Left ventricle myocardium inferior (tissue), 1 donor: ENCODE data around the gene IL37. TPM values are rescaled to one million over a fixed set of nuclear protein-coding genes. Genes with fewer than 3 reads are reported as not detected.

ENCODE experiments used
- DNase-seq: peaks from one replicate; pipeline ENCODE4 v3.0.0-alpha.2; 2020
- H3K27ac ChIP-seq: fragments of 200-600 bp; replicated peaks from 2 replicates; pipeline ENCODE4 v1.8.0; 2021
- H3K27me3 ChIP-seq: fragments of 200-600 bp; 2 replicates; pipeline ENCODE4 v1.8.0; 2021; ENCODE audit warnings: low read depth
- H3K36me3 ChIP-seq: fragments of 200-600 bp; 2 replicates; pipeline ENCODE4 v1.8.0; 2021
- H3K4me1 ChIP-seq: fragments of 200-600 bp; 2 replicates; pipeline ENCODE4 v1.8.0; 2021
- H3K4me3 ChIP-seq: fragments of 200-600 bp; 2 replicates; pipeline ENCODE4 v1.8.0; 2021; ENCODE audit warnings: mild to moderate bottlenecking, moderate library complexity
- H3K9me3 ChIP-seq: fragments of 200-600 bp; replicated peaks from 2 replicates; pipeline ENCODE4 v1.8.0; 2021
- CTCF ChIP-seq: fragments of 200-600 bp; IDR thresholded peaks from 2 replicates; pipeline ENCODE4 v1.8.0; 2021; ENCODE audit warnings: antibody characterized with exemption, mild to moderate bottlenecking, borderline replicate concordance
- intact Hi-C: fragments of 100-400 bp; cut with micrococcal nuclease; formaldehyde crosslinking; loops from one replicate; pipeline ENCODE4 v1.11.0; 2022
- long read RNA-seq: library from polyadenylated mRNA; unstranded; transcript quantifications from one replicate; pipeline ENCODE4 v2.0.0, GENCODE V29; 2021
- total RNA-seq: library from RNA; stranded (reverse); fragmentation: NEBNext Ultra II Directional; extraction: Animal tissue kit (Norgen Biotek cat#: 25700); gene quantifications from one replicate; pipeline ENCODE4 v1.2.1, GENCODE V29; 2021
- donor health status: DM: no; HTN: yes; CAD: no; lungs with severe emphysema.

The IL37 gene
- not detected for total RNA-seq
- long read RNA-seq, result 0 reads

- Histone ChIP-seq H3K36me3 (no peaks in the 10 kb centered on the region), H3K4me1 (no peaks in the 10 kb centered on the region), H3K27me3 (peaks cover 54% of the 10 kb centered on the region), H3K4me3 (no peak within 1 kb of the TSS), H3K27ac (no peak within 1 kb of the TSS), H3K9me3 (no peaks in the 10 kb centered on the region)
- intact Hi-C loops, result no loop called here
- DNase-seq, result no peak
- no peak for TF ChIP-seq CTCF
These were observed at the start of gene IL37 for GRCh38 chr2:112910865-112911264. TSS of gene IL37 (plus strand) at chr2:112911165. CDS start at chr2:112913013, 1,848 bp downstream.

GRCh38 chr2:112864072-112864471, 46.9 kb upstream of the IL37 start:
- no peak for DNase-seq
- no peak for TF ChIP-seq CTCF
- Histone ChIP-seq H3K27me3 (peaks cover 6% of the 10 kb centered on the region), H3K36me3 (no peaks in the 10 kb centered on the region), H3K9me3 (peaks cover 35% of the 10 kb centered on the region), H3K4me3 (no peak overlapping the region), H3K27ac (no peak overlapping the region), H3K4me1 (peaks cover 4% of the 10 kb centered on the region)
- intact Hi-C loops, result no loop called here

- TF ChIP-seq CTCF, result no peak
- Histone ChIP-seq H3K36me3 (no peaks in the 10 kb centered on the region), H3K9me3 (peaks cover 13% of the 10 kb centered on the region), H3K27me3 (peaks cover 10% of the 10 kb centered on the region), H3K4me1 (peaks cover 16% of the 10 kb centered on the region), H3K4me3 (no peak overlapping the region), H3K27ac (no peak overlapping the region)
- intact Hi-C loops, result no loop called here
- DNase-seq, result no peak
These were observed 44.7 kb upstream of the IL37 start for GRCh38 chr2:112866128-112866835.

- no peak overlapping the region for H3K27ac ChIP-seq
- TF ChIP-seq CTCF, result no peak
- no peak overlapping the region for H3K4me3 ChIP-seq
- DNase-seq, result no peak
- no peaks in the 10 kb centered on the region for H3K36me3 ChIP-seq
- H3K4me1 ChIP-seq, result peaks cover 16% of the 10 kb centered on the region
- H3K27me3 ChIP-seq, result peaks cover 12% of the 10 kb centered on the region
- intact Hi-C loops, result no loop called here
- H3K9me3 ChIP-seq, result no peaks in the 10 kb centered on the region
These were observed 43.0 kb upstream of the IL37 start for GRCh38 chr2:112867701-112868631.

- intact Hi-C loops, result no loop called here
- DNase-seq, result peak; percentile 74
- peaks cover 16% of the 10 kb centered on the region for H3K4me1 ChIP-seq
- H3K27ac ChIP-seq, result peak overlapping the region; percentile 36
- no peak for TF ChIP-seq CTCF
- peaks cover 19% of the 10 kb centered on the region for H3K27me3 ChIP-seq
- H3K36me3 ChIP-seq, result no peaks in the 10 kb centered on the region
- H3K4me3 ChIP-seq, result no peak overlapping the region
- H3K9me3 ChIP-seq, result no peaks in the 10 kb centered on the region
These were observed 41.6 kb upstream of the IL37 start for GRCh38 chr2:112869258-112869842.
